Tongue (tissue), 2 donors: ENCODE results near the gene TMEM126A. TPM values are rescaled to one million over a fixed set of nuclear protein-coding genes. Genes with fewer than 3 reads are reported as not detected.
A peak's percentile ranks its signal among the peaks of the same experiment; 100 is the strongest.
"Not testable (repeated sequence)": the region's sequence is repeated elsewhere in the genome, so short reads cannot be mapped to it uniquely, and the experiment has no call there.

ENCODE experiments used
- DNase-seq: peaks from one replicate; pipeline ENCODE4 v3.0.0-alpha.2; 2015
- total RNA-seq: library from RNA; depleted of rRNA; stranded (reverse); fragments of >200 nt; gene quantifications from one replicate; pipeline ENCODE4 v1.2.3, GENCODE V29; 2014

The TMEM126A gene
- total RNA-seq: 19.8 TPM

GRCh38 chr11:85647604-85648299 is at the start of gene TMEM126A:
TMEM126A (plus strand) TSS chr11:85647967; CDS start chr11:85650256, 2,289 bp downstream.
- DNase-seq: peak; percentile 95

GRCh38 chr11:85599083-85599482 is 48.7 kb upstream of the TMEM126A start:
- DNase-seq: no peak

- no peak for DNase-seq
These were observed 45.1 kb upstream of the TMEM126A start for GRCh38 chr11:85602526-85603213.

GRCh38 chr11:85603220-85603619 is 44.5 kb upstream of the TMEM126A start:
- DNase-seq: no peak

GRCh38 chr11:85606237-85606636 is 41.5 kb upstream of the TMEM126A start:
- DNase-seq: not testable (repeated sequence)

- not testable (repeated sequence) for DNase-seq
These were observed 39.1 kb upstream of the TMEM126A start for GRCh38 chr11:85608621-85609020.

GRCh38 chr11:85609286-85609685 is 38.5 kb upstream of the TMEM126A start:
- DNase-seq: not testable (repeated sequence)

GRCh38 chr11:85611643-85612042 is 36.1 kb upstream of the TMEM126A start:
- not testable (repeated sequence) for DNase-seq

GRCh38 chr11:85619499-85619898 is 28.3 kb upstream of the TMEM126A start:
- DNase-seq: no peak

GRCh38 chr11:85620256-85620655 is 27.5 kb upstream of the TMEM126A start:
- DNase-seq: no peak

GRCh38 chr11:85626496-85626895 is 21.3 kb upstream of the TMEM126A start:
- peak; percentile 16 for DNase-seq

GRCh38 chr11:85627332-85627997 is 20.3 kb upstream of the TMEM126A start, which contains the start of gene DLG2:
DLG2 (minus strand) TSS chr11:85627344.
- DNase-seq: peak; percentile 70

- DNase-seq: peak; percentile 99
These were observed 19.6 kb upstream of the TMEM126A start, which contains the start of gene TMEM126B for GRCh38 chr11:85627998-85628770. TMEM126B (plus strand) TSS chr11:85628593; CDS start chr11:85628608, 15 bp downstream.

GRCh38 chr11:85628771-85629341 is 18.9 kb upstream of the TMEM126A start:
- DNase-seq: no peak

- no peak for DNase-seq
These were observed 13.0 kb upstream of the TMEM126A start for GRCh38 chr11:85634747-85635146.

GRCh38 chr11:85643191-85643614 is 4.6 kb upstream of the TMEM126A start:
- peak; percentile 16 for DNase-seq

GRCh38 chr11:85647078-85647477 is 689 bp upstream of the TMEM126A start:
- no peak for DNase-seq

GRCh38 chr11:85651118-85651517 is 3.4 kb downstream of the TMEM126A start:
- DNase-seq: no peak

GRCh38 chr11:85652786-85653447 is 5.2 kb downstream of the TMEM126A start:
- DNase-seq: no peak

- DNase-seq: not testable (repeated sequence)
These were observed 6.6 kb downstream of the TMEM126A start for GRCh38 chr11:85654343-85654742.

GRCh38 chr11:85656777-85657176 is 9.0 kb downstream of the TMEM126A start:
- no peak for DNase-seq
